ENCODE measurements around the gene BTBD2.

Gene BTBD2

GRCh38 chr19:1985588-1986356 lies 29.7 kb downstream of the BTBD2 start:
- no peak for DNase-seq (ENCODE audit: low read depth in 2 of 2)

DNA sequence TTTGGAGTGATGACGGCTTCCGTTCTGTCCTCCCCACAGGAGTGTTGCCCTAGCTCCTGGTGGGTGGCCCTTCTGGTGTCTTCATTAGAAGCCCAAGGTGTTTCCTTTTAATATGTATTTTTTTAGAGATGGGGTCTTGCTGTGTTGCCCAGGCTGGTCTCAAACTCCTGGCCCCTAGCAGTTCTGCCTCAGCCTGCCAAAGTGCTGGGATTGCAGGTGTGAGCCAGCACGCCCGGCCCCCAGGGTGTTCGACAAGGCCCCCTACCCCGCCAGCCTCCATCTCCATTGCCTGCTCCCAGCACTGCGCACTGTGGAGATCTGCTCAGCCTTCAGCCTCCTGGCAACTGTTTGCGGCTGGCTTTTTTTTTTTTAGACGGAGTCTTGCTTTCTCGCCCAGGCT lies 31.2 kb downstream of the BTBD2 start:
- DNase-seq (ENCODE audit: low read depth in 2 of 2): no peak

GRCh38 chr19:1981253-1981652 lies 34.3 kb downstream of the BTBD2 start:
- no peak for DNase-seq (ENCODE audit: low read depth in 2 of 2)

- DNase-seq (ENCODE audit: low read depth in 2 of 2): no peak
These were observed 34.7 kb downstream of the BTBD2 start for GRCh38 chr19:1980809-1981181.

GRCh38 chr19:1980091-1980808 lies 35.3 kb downstream of the BTBD2 start:
- DNase-seq (ENCODE audit: low read depth in 2 of 2): no peak

DNA sequence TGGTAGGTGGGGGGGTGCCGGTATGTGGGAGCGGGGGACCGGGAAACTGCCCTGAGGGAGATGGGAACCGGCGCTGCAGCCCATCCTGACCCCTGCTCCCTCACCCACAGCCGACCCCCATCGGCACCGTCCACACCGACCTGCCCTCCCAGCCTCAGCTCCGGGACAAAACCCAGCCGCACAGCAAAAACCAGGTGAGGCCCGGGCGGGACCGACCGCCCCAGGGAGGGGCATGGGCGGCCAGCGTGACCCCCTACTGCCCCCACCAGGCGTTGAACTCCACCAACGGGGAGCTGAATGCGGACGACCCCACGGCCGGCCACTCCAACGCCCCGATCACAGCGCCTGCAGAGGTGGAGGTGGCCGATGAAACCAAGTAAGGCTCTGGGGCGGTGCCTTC lies 35.9 kb downstream of the BTBD2 start:
- DNase-seq (ENCODE audit: low read depth in 2 of 2): no peak

- no peak for DNase-seq (ENCODE audit: low read depth in 2 of 2)
These were observed 36.5 kb downstream of the BTBD2 start for GRCh38 chr19:1979017-1979416.

GRCh38 chr19:1978346-1978894 lies 37.1 kb downstream of the BTBD2 start:
- no peak for DNase-seq (ENCODE audit: low read depth in 2 of 2)

DNA sequence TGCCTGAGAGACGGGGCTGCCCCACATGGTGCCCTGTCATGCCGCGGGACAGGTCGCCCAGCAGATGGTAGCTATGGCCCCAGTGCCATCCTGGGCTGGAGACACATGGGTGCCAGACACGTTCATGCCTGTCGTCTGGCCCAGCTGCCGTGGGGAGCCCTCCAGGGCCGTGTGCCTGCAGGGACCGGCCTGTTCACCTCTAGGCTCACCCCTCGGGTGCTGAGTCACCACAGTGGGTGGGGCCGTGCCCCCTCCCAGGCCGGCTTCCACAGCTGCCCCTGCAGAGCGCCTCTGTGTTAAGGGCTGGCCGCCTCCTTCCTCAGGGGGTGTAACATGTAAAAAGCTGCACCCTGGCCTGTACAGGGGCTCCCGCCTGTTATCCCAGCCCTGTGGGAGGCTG lies 38.4 kb downstream of the BTBD2 start:
- DNase-seq (ENCODE audit: low read depth in 2 of 2): no peak

- DNase-seq (ENCODE audit: low read depth in 2 of 2): no peak
These were observed 40.4 kb downstream of the BTBD2 start for GRCh38 chr19:1975162-1975480.

DNA sequence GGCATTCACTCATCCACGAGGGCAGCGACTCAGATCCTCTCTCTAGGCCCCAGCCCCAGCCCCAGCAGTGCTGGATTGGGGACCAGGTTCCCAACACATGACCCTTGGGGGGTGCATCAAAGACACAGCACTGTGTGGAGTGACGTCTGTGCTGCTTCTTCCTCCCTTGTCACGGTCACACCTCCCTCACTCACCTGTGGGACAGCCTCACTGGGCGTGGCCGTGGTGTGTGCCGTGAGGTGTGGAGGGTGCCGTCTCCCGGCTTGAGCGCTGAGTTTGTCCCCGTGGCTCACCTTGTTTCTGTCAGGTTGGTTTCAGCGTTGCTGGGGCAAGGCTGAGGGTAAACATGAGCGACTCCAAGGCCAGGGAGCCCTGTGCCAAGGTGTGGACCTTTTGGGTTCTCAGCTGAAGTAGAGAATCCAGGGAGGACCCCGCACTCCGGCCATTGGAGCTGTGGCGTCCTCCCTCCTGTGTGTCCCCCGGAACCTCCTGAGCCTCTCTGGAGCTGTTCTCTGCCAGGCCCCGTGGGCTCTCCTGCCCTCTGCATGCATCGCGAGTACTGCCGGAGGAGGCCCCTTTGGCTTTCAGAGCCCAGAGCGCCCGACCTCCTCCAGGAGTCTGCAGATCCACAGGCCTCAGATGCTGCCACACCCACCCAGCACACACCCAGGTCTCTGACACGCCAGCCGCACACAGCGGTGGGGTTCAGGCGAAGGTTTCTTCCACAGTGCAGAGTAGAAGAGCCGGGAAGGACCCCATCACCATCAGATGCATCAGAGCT lies 40.9 kb downstream of the BTBD2 start:
- DNase-seq (ENCODE audit: low read depth in 2 of 2): no peak

- no peak for DNase-seq (ENCODE audit: low read depth in 2 of 2)
These were observed 44.6 kb downstream of the BTBD2 start for GRCh38 chr19:1970806-1971502.

GRCh38 chr19:1970003-1970805 lies 45.3 kb downstream of the BTBD2 start:
- DNase-seq (ENCODE audit: low read depth in 2 of 2): no peak

DNA sequence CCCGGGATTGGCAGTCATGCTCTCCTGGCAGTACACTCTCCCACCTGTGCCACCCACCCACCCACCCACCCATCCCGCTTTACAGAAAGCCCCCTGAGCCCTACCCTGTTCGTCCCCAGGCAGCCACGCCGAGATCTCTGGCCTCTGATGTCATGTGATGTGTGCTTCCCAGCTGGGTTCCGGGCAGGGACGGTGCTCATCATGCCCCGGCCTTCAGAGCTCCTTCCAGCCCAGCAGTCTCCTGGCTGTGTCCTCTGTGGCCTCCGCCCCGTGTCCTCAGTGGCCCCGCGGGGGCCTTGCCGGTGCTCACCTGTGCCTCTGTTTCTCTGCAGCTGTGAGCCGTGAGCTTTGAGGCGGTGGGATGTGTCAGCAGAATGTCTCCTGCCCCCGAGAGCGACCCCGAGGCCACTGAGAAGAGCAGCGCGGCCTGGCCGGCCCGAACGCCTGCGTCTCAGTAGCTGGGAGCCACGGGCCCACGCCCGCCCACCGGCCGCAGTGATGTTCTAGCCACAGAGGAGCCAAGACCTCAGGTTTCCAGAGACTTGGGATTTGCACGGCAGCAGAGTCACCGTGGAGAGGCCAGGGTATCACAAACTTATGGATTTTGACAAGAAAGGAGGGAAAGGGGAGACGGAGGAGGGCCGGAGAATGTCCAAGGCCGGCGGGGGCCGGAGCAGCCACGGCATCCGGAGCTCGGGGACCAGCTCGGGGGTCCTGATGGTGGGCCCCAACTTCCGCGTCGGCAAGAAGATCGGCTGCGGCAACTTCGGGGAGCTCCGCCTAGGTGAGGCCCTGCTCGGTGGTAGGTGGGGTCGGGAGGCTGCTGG lies 46.1 kb downstream of the BTBD2 start:
- no peak for DNase-seq (ENCODE audit: low read depth in 2 of 2)

GRCh38 chr19:1968279-1969175 lies 47.0 kb downstream of the BTBD2 start:
- no peak for DNase-seq (ENCODE audit: low read depth in 2 of 2)

DNA sequence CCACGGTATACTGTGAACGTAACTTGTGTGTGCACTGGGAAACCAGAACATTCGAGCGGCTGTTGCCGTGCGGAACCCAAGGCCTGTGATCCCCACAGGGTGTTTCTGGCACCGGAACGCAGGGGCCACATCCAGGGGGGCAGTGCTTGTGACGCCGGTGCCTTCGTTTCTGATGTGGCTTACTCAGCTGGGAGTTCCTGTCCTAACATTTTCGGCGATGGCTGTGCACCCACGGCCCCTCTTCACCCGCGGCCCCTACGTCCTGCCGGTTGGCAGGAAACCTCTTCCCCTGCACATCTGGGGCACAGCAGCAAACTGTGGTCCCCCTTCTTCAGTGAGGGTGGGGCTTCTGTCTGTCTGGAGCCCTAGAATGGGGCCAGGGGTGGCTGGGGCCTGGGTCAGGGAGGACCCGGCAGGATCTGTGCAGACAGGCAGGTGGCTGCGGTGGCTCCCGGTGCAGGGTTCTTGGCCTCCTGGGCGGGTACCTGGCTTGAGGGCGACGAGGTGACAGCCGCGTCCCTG lies 48.4 kb downstream of the BTBD2 start:
- DNase-seq (ENCODE audit: low read depth in 2 of 2): no peak

DNA sequence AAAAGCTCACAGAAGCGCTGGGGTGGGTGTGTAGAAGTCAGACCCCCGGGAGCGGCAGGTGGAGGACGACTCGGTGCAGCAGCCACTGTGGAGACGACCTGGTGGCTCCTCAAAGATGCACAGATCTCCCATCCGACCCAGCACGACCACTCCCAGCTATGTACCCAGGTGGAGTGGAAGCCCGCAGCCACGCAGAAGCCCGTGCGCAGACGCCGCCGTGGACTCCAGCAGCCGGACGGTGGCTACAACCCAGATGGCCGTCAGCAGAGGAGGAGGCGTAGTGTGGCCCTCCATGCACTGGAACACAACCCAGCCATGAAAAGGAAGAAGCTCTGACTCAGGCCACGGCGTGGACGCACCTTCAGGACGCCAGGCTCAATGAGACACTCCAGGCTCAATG lies 52.8 kb downstream of the BTBD2 start:
- DNase-seq (ENCODE audit: low read depth in 2 of 2): no peak

GRCh38 chr19:1961000-1961883 lies 54.3 kb downstream of the BTBD2 start:
- no peak for DNase-seq (ENCODE audit: low read depth in 2 of 2)

Measured in fibroblast of skin of left biceps (primary cell).